ENCODE measurements around the gene NME4.

- TF ChIP-seq REST (IDR thresholded peaks at IDR 0.05; ENCODE audit: low read depth, low read length) (no peak), ZNF24 (IDR thresholded peaks at IDR 0.05) (no peak), POLR2A (IDR thresholded peaks at IDR 0.05; ENCODE audit: low read depth, low read length) (no peak), BCL11A (IDR thresholded peaks at IDR 0.05; ENCODE audit: low read depth, low read length) (no peak), MXI1 (IDR thresholded peaks at IDR 0.05; ENCODE audit: low read depth, low read length) (no peak), ZNF274 (IDR thresholded peaks at IDR 0.05; ENCODE audit: insufficient read depth, insufficient read length) (no peak), EZH2 (IDR thresholded peaks at IDR 0.05; ENCODE audit: borderline replicate concordance, control insufficient read depth, low read depth, low read length) (no peak), KDM1A (IDR thresholded peaks at IDR 0.05; ENCODE audit: borderline replicate concordance) (no peak)
- TF ChIP-seq, protein P1, sequence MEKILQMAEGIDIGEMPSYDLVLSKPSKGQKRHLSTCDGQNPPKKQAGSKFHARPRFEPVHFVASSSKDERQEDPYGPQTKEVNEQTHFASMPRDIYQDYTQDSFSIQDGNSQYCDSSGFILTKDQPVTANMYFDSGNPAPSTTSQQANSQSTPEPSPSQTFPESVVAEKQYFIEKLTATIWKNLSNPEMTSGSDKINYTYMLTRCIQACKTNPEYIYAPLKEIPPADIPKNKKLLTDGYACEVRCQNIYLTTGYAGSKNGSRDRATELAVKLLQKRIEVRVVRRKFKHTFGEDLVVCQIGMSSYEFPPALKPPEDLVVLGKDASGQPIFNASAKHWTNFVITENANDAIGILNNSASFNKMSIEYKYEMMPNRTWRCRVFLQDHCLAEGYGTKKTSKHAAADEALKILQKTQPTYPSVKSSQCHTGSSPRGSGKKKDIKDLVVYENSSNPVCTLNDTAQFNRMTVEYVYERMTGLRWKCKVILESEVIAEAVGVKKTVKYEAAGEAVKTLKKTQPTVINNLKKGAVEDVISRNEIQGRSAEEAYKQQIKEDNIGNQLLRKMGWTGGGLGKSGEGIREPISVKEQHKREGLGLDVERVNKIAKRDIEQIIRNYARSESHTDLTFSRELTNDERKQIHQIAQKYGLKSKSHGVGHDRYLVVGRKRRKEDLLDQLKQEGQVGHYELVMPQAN (conservative IDR thresholded peaks at IDR 0.05): no peak
- TF ChIP-seq, protein P2, sequence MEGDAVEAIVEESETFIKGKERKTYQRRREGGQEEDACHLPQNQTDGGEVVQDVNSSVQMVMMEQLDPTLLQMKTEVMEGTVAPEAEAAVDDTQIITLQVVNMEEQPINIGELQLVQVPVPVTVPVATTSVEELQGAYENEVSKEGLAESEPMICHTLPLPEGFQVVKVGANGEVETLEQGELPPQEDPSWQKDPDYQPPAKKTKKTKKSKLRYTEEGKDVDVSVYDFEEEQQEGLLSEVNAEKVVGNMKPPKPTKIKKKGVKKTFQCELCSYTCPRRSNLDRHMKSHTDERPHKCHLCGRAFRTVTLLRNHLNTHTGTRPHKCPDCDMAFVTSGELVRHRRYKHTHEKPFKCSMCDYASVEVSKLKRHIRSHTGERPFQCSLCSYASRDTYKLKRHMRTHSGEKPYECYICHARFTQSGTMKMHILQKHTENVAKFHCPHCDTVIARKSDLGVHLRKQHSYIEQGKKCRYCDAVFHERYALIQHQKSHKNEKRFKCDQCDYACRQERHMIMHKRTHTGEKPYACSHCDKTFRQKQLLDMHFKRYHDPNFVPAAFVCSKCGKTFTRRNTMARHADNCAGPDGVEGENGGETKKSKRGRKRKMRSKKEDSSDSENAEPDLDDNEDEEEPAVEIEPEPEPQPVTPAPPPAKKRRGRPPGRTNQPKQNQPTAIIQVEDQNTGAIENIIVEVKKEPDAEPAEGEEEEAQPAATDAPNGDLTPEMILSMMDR (IDR thresholded peaks at IDR 0.05 in 2 of 3, conservative IDR thresholded peaks at IDR 0.05 in 1 of 3; ENCODE audit: control insufficient read depth in 2 of 3, extremely low read depth in 1 of 3, insufficient read depth in 1 of 3, low read depth in 3 of 3, low read length in 3 of 3): no peak
- TF ChIP-seq, protein P3, sequence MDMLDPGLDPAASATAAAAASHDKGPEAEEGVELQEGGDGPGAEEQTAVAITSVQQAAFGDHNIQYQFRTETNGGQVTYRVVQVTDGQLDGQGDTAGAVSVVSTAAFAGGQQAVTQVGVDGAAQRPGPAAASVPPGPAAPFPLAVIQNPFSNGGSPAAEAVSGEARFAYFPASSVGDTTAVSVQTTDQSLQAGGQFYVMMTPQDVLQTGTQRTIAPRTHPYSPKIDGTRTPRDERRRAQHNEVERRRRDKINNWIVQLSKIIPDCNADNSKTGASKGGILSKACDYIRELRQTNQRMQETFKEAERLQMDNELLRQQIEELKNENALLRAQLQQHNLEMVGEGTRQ (IDR thresholded peaks at IDR 0.05; ENCODE audit: borderline replicate concordance, low read depth, low read length): no peak
These were observed 27.1 kb downstream of the NME4 start for GRCh38 chr16:424033-424622.
